ENCODE measurements around the gene BACH2. TPM values are rescaled to one million over a fixed set of nuclear protein-coding genes. Genes with fewer than 3 reads are reported as not detected.

The BACH2 gene
- total RNA-seq, 2 experiments from 2014 or later, result 157 to 170 TPM

DNA sequence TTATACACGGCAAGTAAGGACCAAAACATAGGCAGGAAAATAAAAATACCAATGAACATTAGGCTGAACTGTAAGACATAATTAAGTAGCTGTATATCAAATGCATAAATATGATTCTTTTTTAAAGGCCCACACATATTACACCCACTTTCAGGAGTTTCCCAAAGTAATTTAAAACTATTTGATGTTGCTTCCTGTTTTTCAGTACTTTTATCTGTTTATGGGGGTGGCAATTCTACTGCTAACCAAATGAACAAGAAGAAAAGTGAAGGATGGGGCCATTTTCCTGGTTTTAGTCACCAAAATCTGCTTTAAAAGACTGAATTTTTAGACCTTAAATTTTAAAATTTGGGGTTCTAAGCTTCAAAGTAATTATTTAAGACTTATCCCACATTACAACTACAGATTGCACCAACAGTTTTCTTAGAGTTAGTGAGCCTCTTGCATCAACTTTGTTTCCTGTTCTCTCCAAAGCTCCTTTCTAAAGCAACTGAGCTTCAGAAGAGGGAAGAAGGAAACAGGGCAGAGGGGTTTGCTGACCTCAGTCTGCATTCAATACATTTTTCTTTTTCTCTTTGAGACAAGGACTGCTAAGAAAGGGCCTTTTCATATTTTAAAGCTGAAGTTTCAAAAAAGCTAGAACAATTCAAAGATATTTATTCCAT is 191.0 kb downstream of the BACH2 start:
- Mint-ChIP-seq H3K4me3 (peak overlapping the region; percentile 47), H3K9me3 (no peaks in the 10 kb centered on the region), H3K36me3 (ENCODE audit: low read depth) (peaks cover 27% of the 10 kb centered on the region), H3K27me3 (no peaks in the 10 kb centered on the region), H3K4me1 (ENCODE audit: low read depth) (peaks cover 91% of the 10 kb centered on the region), H3K27ac (peak overlapping the region; percentile 39)
- Histone ChIP-seq H3K27me3 (ENCODE audit: control insufficient read depth in 1 of 2, insufficient read depth in 2 of 2, low read length in 2 of 2) (no peaks in the 10 kb centered on the region), H3K4me3 (ENCODE audit: low read length) (no peak overlapping the region), H3K4me1 (ENCODE audit: insufficient read depth, low read length) (peaks cover 45% of the 10 kb centered on the region), H3K27ac (ENCODE audit: low read depth in 1 of 2, low read length in 2 of 2) (no peak overlapping the region), H3K9me3 (ENCODE audit: control insufficient read depth in 1 of 2, insufficient read depth in 1 of 2, low read length in 2 of 2) (no peaks in the 10 kb centered on the region), H3K36me3 (ENCODE audit: insufficient read depth, low read length) (no peaks in the 10 kb centered on the region)
- TF ChIP-seq, protein P1, sequence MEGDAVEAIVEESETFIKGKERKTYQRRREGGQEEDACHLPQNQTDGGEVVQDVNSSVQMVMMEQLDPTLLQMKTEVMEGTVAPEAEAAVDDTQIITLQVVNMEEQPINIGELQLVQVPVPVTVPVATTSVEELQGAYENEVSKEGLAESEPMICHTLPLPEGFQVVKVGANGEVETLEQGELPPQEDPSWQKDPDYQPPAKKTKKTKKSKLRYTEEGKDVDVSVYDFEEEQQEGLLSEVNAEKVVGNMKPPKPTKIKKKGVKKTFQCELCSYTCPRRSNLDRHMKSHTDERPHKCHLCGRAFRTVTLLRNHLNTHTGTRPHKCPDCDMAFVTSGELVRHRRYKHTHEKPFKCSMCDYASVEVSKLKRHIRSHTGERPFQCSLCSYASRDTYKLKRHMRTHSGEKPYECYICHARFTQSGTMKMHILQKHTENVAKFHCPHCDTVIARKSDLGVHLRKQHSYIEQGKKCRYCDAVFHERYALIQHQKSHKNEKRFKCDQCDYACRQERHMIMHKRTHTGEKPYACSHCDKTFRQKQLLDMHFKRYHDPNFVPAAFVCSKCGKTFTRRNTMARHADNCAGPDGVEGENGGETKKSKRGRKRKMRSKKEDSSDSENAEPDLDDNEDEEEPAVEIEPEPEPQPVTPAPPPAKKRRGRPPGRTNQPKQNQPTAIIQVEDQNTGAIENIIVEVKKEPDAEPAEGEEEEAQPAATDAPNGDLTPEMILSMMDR (IDR thresholded peaks at IDR 0.05), result no peak
- intact Hi-C loops (cut with DNase I, micrococcal nuclease), result loop anchor here in 1 of 2 experiments (5.0 kb wide), 1 partner anchor 158 kb away; no protein-coding TSS in a partner anchor
- ChIA-PET POLR2A (interaction anchor here (0.8 to 1.3 kb wide), 7 partner anchors 9 to 190 kb away, joined by 3 to 5 read pairs (median 3); no protein-coding TSS in a partner anchor), CTCF (interaction anchor here (1.0 to 1.3 kb wide), 3 partner anchors 11 to 288 kb away, joined by 3 to 4 read pairs (median 3); no protein-coding TSS in a partner anchor)
- no peak for DNase-seq
- no peak for ATAC-seq (ENCODE audit: poor library complexity)

DNA sequence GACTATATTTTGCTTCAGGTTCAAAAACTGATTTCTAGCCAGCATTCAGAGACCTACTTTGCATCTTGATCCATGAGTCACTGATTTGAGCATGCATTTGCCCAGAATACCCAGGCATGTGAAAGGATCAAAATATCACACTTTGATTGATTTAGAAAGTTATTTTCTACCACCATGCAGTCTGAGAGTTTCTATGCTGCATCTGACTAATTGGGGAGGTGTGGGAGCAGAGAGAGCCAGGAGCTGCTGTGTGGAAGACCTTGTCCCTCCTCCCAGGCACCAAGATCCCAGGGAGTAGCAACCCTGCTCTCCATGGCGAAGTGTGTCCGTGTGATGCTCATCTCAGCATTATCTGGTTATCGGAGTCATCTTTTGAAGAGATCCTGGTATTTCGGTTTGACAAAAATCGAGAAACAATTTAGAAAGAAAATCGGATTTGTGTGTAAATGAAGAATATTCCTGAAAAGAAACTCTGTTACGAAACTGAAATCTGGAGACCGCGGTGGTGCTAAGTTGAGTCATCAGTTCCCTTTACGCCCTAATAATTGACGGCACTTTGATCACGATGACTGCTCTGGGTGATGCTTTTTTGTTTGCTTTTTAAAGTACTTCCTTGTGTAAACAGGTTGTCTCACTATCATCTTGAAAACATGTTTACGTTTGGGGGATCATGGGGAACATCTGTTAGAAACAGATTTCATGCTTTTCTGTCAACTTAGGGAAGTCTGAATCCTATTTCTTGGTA is 193.4 kb downstream of the BACH2 start:
- H3K4me1 Mint-ChIP-seq (ENCODE audit: low read depth), result peaks cover 92% of the 10 kb centered on the region
- intact Hi-C loops (cut with DNase I, micrococcal nuclease), result no loop called here
- Histone ChIP-seq H3K4me1 (ENCODE audit: insufficient read depth, low read length) (peaks cover 40% of the 10 kb centered on the region), H3K9me3 (ENCODE audit: control insufficient read depth in 1 of 2, insufficient read depth in 1 of 2, low read length in 2 of 2) (no peaks in the 10 kb centered on the region), H3K4me3 (ENCODE audit: low read length) (peak overlapping the region; percentile 42), H3K36me3 (ENCODE audit: insufficient read depth, low read length) (no peaks in the 10 kb centered on the region), H3K27me3 (ENCODE audit: control insufficient read depth in 1 of 2, insufficient read depth in 2 of 2, low read length in 2 of 2) (no peaks in the 10 kb centered on the region), H3K27ac (ENCODE audit: low read depth in 1 of 2, low read length in 2 of 2) (no peak overlapping the region)
- H3K4me3 Mint-ChIP-seq, result peak overlapping the region; percentile 82
- ATAC-seq (ENCODE audit: poor library complexity), result peak; percentile 67
- H3K9me3 Mint-ChIP-seq, result no peaks in the 10 kb centered on the region
- peaks cover 27% of the 10 kb centered on the region for H3K36me3 Mint-ChIP-seq (ENCODE audit: low read depth)
- peak in 4 of 14 experiments; percentile 46 to 80 (median 68) for DNase-seq
- ChIA-PET CTCF (no interaction called here), POLR2A (no interaction called here)
- TF ChIP-seq, protein P1 (IDR thresholded peaks at IDR 0.05), result no peak
- no peaks in the 10 kb centered on the region for H3K27me3 Mint-ChIP-seq
- H3K27ac Mint-ChIP-seq, result peak overlapping the region; percentile 77

DNA sequence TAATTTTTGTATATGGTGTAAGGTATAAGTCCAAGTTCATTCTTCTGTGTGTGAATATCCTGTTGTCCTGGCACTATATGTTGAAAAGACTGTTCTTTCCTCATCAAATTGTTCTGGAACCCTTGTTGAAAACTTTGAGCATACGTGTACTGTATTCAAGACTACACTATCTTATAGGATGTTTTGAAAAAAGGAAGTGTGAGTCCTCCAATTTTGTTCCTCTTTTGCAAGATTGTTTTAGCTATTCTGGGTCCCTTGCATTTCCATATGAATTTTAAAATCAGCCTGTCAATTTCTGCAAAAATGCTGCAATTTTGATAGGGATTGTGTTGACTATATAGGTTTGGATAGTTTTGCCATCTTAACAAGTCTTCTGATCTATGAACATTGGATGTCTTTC is 195.2 kb downstream of the BACH2 start:
- H3K9me3 ChIP-seq (ENCODE audit: control insufficient read depth in 1 of 2, insufficient read depth in 1 of 2, low read length in 2 of 2), result no peaks in the 10 kb centered on the region
- Mint-ChIP-seq H3K36me3 (ENCODE audit: low read depth) (peaks cover 27% of the 10 kb centered on the region), H3K4me3 (no peak overlapping the region), H3K9me3 (no peaks in the 10 kb centered on the region), H3K27ac (no peak overlapping the region), H3K27me3 (no peaks in the 10 kb centered on the region), H3K4me1 (ENCODE audit: low read depth) (peaks cover 94% of the 10 kb centered on the region)
- POLR2A ChIA-PET, result no interaction called here
- H3K4me1 ChIP-seq (ENCODE audit: insufficient read depth, low read length), result peaks cover 46% of the 10 kb centered on the region
- H3K36me3 ChIP-seq (ENCODE audit: insufficient read depth, low read length), result no peaks in the 10 kb centered on the region
- DNase-seq (no peak), ATAC-seq (ENCODE audit: poor library complexity) (no peak)
- no peaks in the 10 kb centered on the region for H3K27me3 ChIP-seq (ENCODE audit: control insufficient read depth in 1 of 2, insufficient read depth in 2 of 2, low read length in 2 of 2)
- TF ChIP-seq, protein P1 (IDR thresholded peaks at IDR 0.05), result no peak
- CTCF ChIA-PET, result no interaction called here
- no peak overlapping the region for H3K4me3 ChIP-seq (ENCODE audit: low read length)
- intact Hi-C loops (cut with DNase I, micrococcal nuclease), result no loop called here
- H3K27ac ChIP-seq (ENCODE audit: low read depth in 1 of 2, low read length in 2 of 2), result no peak overlapping the region
